NCI-H446 (cell line): ENCODE measurements around the gene CATSPERD.

Experiments used
- DNase-seq, 2 experiments: peaks; one replicate each; lab custom pipeline; 2025; lab: John Stamatoyannopoulos, UW

The CATSPERD gene

GRCh38 chr19:5804516-5805461 lies 84.4 kb downstream of the CATSPERD start, which contains the start of gene NRTN:
Gene NRTN (plus strand): TSS chr19:5805067. CDS start chr19:5824166, 19,099 bp downstream.
- DNase-seq, result peak in 1 of 2 experiments; percentile 69

- peak; percentile 39 to 80 for DNase-seq
These were observed 85.2 kb downstream of the CATSPERD start for GRCh38 chr19:5805462-5806132.

- DNase-seq, result no peak
These were observed 85.7 kb downstream of the CATSPERD start for GRCh38 chr19:5806133-5806489.

- DNase-seq, result no peak
These were observed 86.5 kb downstream of the CATSPERD start for GRCh38 chr19:5806905-5807304.

- no peak for DNase-seq
These were observed 87.8 kb downstream of the CATSPERD start for GRCh38 chr19:5808120-5808816.

GRCh38 chr19:5809053-5809452 lies 88.6 kb downstream of the CATSPERD start:
- DNase-seq, result no peak

GRCh38 chr19:5809469-5809868 lies 89.0 kb downstream of the CATSPERD start:
- no peak for DNase-seq

- no peak for DNase-seq
These were observed 90.7 kb downstream of the CATSPERD start for GRCh38 chr19:5811117-5811516.

GRCh38 chr19:5814123-5814851 lies 93.8 kb downstream of the CATSPERD start:
- no peak for DNase-seq

GRCh38 chr19:5814852-5815246 lies 94.4 kb downstream of the CATSPERD start:
- no peak for DNase-seq

- no peak for DNase-seq
These were observed 96.8 kb downstream of the CATSPERD start for GRCh38 chr19:5817218-5817617.

- no peak for DNase-seq
These were observed 98.2 kb downstream of the CATSPERD start for GRCh38 chr19:5818594-5818993.

GRCh38 chr19:5820785-5821184 lies 100.3 kb downstream of the CATSPERD start:
- no peak for DNase-seq

- no peak for DNase-seq
These were observed 101.2 kb downstream of the CATSPERD start for GRCh38 chr19:5821521-5822180.

GRCh38 chr19:5822181-5822844 lies 101.9 kb downstream of the CATSPERD start:
- no peak for DNase-seq

GRCh38 chr19:5823579-5824281 lies 103.3 kb downstream of the CATSPERD start:
- DNase-seq, result no peak

- no peak for DNase-seq
These were observed 104.3 kb downstream of the CATSPERD start for GRCh38 chr19:5824751-5825150.

- DNase-seq, result no peak
These were observed 104.7 kb downstream of the CATSPERD start for GRCh38 chr19:5825178-5825577.

- DNase-seq, result no peak
These were observed 106.3 kb downstream of the CATSPERD start for GRCh38 chr19:5826531-5827341.
